Measurements from ENCODE around the gene AGT.

Gene AGT

GRCh38 chr1:230743899-230744298 lies 30.0 kb upstream of the AGT start:
- no peak for TF ChIP-seq CTCF (IDR thresholded peaks at IDR 0.05; ENCODE audit: borderline replicate concordance, insufficient read depth, low read depth, low read length)

GRCh38 chr1:230739564-230740290 lies 25.8 kb upstream of the AGT start:
- no peak overlapping the region for H3K4me3 ChIP-seq (ENCODE audit: low read depth, low read length)
- TF ChIP-seq CTCF (IDR thresholded peaks at IDR 0.05; ENCODE audit: borderline replicate concordance, insufficient read depth, low read depth, low read length): no peak

More at GRCh38 chr1:230743899-230744298, 30.0 kb upstream of the AGT start:
- H3K4me3 ChIP-seq (ENCODE audit: low read depth, low read length): no peak overlapping the region

- no peak overlapping the region for H3K4me3 ChIP-seq (ENCODE audit: low read depth, low read length)
- no peak for TF ChIP-seq CTCF (IDR thresholded peaks at IDR 0.05; ENCODE audit: borderline replicate concordance, insufficient read depth, low read depth, low read length)
Observed at GRCh38 chr1:230737622-230738262, 23.8 kb upstream of the AGT start.

- no peak overlapping the region for H3K4me3 ChIP-seq (ENCODE audit: low read depth, low read length)
- no peak for TF ChIP-seq CTCF (IDR thresholded peaks at IDR 0.05; ENCODE audit: borderline replicate concordance, insufficient read depth, low read depth, low read length)
Observed at GRCh38 chr1:230735447-230735846, 21.5 kb upstream of the AGT start.

GRCh38 chr1:230730977-230731376 lies 17.1 kb upstream of the AGT start:
- no peak overlapping the region for H3K4me3 ChIP-seq (ENCODE audit: low read depth, low read length)
- TF ChIP-seq CTCF (IDR thresholded peaks at IDR 0.05; ENCODE audit: borderline replicate concordance, insufficient read depth, low read depth, low read length): no peak

GRCh38 chr1:230728710-230729392 lies 14.9 kb upstream of the AGT start:
- no peak overlapping the region for H3K4me3 ChIP-seq (ENCODE audit: low read depth, low read length)
- TF ChIP-seq CTCF (IDR thresholded peaks at IDR 0.05; ENCODE audit: borderline replicate concordance, insufficient read depth, low read depth, low read length): no peak

Data from GM12875 (cell line).